Measurements from ENCODE around the gene MACROD2.
A peak's percentile ranks its signal among the peaks of the same experiment; 100 is the strongest.
"Not testable (repeated sequence)": the region's sequence is repeated elsewhere in the genome, so short reads cannot be mapped to it uniquely, and the experiment has no call there.

Gene MACROD2

DNA sequence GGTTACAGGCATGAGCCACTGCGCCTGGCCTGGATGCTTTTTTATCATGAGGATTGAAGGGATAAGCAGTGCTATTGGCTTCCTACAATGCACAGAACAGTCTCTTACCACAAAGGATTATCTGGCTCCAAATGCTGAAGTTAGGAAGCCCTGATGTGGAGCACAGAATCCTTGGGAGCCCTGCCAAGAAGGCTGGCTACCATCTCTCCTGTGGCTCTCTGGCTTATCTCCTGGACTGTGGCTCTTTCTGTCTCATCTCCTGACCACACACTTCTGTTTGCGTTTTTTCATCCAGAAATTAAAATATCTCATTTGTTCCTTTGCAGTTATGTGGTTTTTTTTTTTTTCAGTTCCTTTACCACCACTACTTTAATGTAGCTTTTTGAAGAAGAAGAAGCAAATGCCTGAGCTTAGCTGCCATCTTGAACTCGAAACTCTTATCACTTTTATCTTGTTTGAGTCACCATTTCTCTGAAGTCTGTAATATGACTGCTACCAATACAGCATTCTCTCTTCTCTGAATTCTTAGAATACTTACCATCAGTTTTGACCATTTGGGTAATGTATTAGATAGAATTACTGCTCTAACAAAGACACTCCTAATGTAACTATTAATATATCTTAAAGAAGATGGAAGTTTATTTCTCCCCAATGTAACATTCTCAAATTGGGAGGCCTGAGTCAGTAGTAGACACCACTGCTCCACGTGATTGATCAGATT is 1533.2 kb downstream of the MACROD2 start:
- peak; percentile 42 for DNase-seq (ENCODE audit: low spot score)

GRCh38 chr20:15535863-15536262 is 1540.5 kb downstream of the MACROD2 start:
- no peak for DNase-seq (ENCODE audit: low spot score)

GRCh38 chr20:15537200-15537599 is 1541.9 kb downstream of the MACROD2 start:
- not testable (repeated sequence) for DNase-seq (ENCODE audit: low spot score)

GRCh38 chr20:15542655-15543054 is 1547.3 kb downstream of the MACROD2 start:
- DNase-seq (ENCODE audit: low spot score), result no peak

- no peak for DNase-seq (ENCODE audit: low spot score)
Measured at GRCh38 chr20:15544742-15545141, 1549.4 kb downstream of the MACROD2 start.

DNA sequence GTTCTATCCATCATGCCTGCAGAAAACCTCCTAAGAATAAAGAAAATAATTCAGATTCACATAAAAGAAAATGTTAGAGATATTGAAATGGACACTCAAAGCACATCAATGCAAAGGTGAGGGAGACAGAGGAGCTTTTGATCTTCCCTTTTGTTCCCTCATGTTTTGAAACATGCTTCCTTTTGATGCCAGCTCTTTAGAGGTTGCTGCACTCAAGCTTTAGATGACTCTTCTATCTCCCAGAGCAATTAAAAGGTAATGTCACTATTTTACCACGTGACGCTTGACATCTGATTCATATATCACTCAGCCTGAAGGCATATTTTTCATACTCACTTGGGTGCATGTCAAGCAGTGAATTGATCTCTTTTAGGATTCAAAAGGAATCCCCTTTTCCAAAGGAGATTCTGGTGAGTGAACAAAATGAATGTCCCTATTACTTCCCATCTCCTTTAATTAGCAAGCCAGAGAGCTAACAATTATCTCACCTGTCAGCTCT is 1551.3 kb downstream of the MACROD2 start:
- no peak for DNase-seq (ENCODE audit: low spot score)

DNA sequence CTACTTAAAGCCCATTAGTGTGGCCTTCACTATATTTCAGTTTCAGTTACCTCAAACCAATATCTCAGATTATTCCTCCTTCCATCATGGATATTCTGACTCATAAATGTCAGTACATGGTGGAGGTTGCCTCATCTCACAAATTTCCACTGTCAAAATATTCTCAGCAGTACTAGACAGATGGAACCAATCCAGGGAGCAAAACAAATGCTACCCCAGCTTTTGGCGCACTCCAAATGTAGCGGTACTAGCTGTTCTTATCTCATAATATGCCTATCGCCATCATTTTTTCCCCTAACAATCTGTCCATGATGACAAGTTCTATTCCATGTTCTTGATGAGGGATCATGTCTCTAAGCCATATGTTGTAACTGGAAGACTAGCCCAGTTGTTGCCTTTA is 1551.8 kb downstream of the MACROD2 start:
- no peak for DNase-seq (ENCODE audit: low spot score)

DNA sequence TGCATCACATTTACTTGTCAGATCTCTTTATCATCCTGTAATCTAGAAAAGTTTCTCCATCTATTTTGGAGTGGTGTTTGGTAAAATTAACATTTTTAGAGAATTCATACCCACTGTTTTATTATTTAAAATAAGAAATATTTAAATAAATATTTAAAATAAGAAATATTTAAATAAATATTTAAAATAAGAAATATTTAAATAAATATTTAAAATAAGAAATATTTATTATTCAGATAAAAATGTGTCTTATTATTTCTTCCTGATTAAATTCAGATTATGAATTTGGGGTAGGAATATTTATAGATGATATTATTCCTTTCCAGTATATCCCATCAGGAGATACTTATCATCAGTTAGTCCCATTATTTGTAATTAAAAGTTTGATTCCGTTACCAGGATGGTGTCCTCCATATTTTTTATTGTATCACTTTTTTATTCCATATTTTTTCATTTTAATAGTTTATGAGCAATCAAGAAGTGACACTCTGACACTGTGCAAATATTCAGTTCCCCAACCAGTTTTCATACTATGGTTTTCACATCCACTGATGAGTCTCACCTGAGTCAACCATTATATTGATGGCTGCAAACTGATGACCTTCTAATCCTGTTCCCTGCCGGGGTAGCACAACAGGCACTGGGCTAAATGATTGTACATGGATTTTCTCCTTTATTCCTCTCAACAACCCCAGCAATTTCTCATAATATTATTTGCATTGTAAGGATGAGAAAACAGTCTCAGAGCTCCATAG is 1555.0 kb downstream of the MACROD2 start:
- DNase-seq (ENCODE audit: low spot score), result no peak

- peak; percentile 61 for DNase-seq (ENCODE audit: low spot score)
Measured at GRCh38 chr20:15555913-15556312, 1560.6 kb downstream of the MACROD2 start.

- DNase-seq (ENCODE audit: low spot score), result no peak
Measured at GRCh38 chr20:15556869-15557268, 1561.6 kb downstream of the MACROD2 start.

GRCh38 chr20:15561070-15561569 is 1565.8 kb downstream of the MACROD2 start:
- no peak for DNase-seq (ENCODE audit: low spot score)

GRCh38 chr20:15561707-15562404 is 1566.5 kb downstream of the MACROD2 start:
- no peak for DNase-seq (ENCODE audit: low spot score)

DNA sequence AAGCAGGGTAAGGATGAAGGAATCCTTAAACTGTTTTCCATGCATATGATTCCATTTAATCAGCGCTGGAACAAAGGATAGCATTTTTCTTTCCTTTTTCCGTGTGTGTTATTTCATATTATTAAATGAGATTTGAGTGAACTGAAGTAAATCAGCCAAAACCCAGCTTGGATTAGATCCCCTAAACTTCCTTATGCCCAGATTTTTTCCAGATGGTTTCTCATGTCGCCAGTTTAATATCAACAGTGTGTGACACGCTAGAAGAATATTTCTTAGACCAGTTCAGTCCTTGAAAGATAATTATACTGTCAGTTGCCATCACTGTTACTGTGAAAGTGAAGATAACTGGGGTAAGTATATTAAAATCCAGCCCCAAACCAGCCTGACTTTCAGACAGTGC is 1568.5 kb downstream of the MACROD2 start:
- no peak for DNase-seq (ENCODE audit: low spot score)

GRCh38 chr20:15564981-15565380 is 1569.7 kb downstream of the MACROD2 start:
- DNase-seq (ENCODE audit: low spot score), result no peak

DNA sequence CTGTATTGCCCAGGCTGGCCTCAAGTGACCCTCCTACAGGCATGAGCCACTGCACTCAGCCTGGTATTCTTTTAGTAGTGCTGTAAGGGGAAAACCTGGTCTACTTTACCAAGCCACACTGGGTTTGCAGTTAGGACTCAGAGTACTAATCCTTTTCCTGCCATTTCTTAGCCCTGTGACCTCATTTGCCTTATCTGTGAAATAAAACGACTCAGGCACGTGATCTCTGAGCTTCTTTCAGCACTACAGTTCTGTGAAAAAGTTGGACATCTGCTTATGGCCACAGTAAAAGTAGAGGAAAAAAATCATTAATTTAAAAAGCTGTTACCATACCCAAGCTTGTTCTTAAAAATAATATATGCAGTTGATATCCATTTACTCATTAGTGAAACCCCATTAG is 1570.5 kb downstream of the MACROD2 start:
- DNase-seq (ENCODE audit: low spot score), result no peak

GRCh38 chr20:15567219-15567618 is 1571.9 kb downstream of the MACROD2 start:
- DNase-seq (ENCODE audit: low spot score), result no peak

DNA sequence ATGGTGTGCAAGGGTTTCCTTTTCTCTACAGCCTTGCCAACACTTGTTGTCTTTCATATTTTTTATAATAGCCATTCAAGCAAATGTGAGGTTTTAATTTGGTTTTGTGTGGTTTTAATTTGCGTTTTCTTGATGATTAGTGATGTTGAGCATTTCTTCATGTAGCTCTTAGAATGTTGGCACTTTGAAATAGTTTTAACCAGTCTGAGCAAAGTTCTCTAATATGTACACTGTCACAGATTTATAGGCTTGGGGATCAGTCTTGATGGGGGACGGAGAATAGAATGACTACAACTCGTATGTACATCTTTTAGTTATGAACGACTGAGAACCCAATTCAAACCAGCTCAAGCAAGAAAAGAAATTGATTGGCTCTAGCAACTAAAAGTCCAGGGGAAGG is 1574.8 kb downstream of the MACROD2 start:
- no peak for DNase-seq (ENCODE audit: low spot score)

GRCh38 chr20:15571056-15571455 is 1575.7 kb downstream of the MACROD2 start:
- no peak for DNase-seq (ENCODE audit: low spot score)

DNA sequence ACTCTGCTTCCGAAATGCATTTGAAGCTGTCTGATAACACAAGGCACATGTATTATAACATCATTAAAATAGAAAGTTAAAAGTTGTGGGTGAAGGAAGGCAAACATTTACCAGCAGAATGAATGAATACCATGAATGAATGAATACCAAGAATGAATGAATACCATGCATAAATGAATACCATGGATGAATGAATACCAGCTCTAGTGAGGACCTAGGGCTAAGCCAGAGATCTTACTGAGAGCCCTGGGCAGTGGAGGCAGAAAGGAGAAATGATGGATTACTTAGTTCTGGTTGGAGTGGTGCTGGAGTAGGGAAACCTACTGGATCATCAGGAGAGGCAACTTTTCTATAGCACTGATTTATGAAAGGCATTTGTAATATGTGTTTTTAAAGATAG is 1579.9 kb downstream of the MACROD2 start:
- no peak for DNase-seq (ENCODE audit: low spot score)

DNA sequence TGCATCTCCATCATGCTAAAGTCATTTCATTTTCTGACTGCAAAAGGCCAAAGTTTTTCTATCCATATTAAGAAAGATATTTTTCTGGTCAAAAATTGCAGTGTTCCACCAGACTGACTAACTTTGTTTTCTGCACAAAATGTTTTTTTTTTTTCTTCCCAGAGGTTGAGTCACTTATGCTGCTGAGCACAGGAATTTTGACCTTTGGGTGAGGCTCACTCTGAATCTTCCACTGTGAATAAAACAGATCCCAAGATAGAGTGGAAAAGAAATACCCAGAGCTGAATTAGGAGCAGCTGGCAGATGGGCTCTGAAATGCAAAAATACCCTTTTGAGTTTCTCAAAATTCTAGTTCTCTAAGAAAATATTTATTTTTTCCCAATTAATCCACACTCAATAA is 1581.1 kb downstream of the MACROD2 start:
- no peak for DNase-seq (ENCODE audit: low spot score)

DNA sequence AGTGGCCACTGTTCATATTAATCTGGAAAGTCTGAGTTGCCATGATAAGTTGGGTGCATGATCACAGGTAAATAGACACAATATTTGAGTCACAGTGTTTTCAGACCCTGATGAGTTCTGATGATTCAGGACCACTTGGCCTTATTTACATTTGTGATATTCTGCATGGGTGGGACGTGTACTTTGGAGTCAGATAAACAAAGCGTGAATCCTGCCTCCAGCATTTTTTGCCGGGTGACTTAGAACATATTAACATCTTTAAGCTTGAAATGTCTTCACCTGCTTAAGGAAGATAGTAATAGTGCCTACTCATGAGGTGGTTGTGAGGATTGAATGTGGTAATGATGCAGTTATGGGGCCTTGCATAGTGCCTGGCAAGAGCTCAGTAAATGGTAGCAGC is 1582.8 kb downstream of the MACROD2 start:
- no peak for DNase-seq (ENCODE audit: low spot score)

DNA sequence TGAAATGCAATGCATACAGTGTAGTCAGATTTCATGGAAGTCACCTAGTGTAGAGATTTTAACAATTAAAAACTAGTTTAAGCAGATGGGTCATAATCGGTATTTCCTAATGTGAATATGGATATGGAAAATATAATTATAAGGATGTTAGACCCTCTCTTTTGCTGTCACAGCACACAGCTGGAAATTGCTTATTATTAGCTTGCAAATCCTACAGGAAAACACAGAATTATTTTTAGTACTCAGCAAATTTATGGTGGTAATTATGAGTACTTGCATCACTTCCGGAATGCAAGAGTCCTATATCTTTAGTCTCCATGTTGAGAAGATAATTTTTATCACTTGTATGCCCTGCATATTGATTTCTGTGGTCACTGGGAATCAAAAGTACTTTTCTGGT is 1584.4 kb downstream of the MACROD2 start:
- no peak for DNase-seq (ENCODE audit: low spot score)

Data from D341Med (cell line).